Middle frontal gyrus (tissue), 1 donor: ENCODE results near the gene ITIH4.

Source experiments
- DNase-seq: peaks from one replicate; pipeline ENCODE4 v3.0.0-alpha.2; 2015; ENCODE audit warnings: low spot score; ENCODE audit errors: extremely low spot score

Gene ITIH4

GRCh38 chr3:52834871-52835501 lies 4.5 kb upstream of the ITIH4 start, which contains the start of gene MUSTN1:
Gene MUSTN1, minus strand, starts transcription at chr3:52835019. Its CDS starts 71 bp downstream, at chr3:52834948.
- DNase-seq = no peak

- DNase-seq = no peak
Measured at GRCh38 chr3:52833202-52833601, 2.7 kb upstream of the ITIH4 start.

GRCh38 chr3:52831500-52832301 lies 1.2 kb upstream of the ITIH4 start:
- DNase-seq = no peak

DNA sequence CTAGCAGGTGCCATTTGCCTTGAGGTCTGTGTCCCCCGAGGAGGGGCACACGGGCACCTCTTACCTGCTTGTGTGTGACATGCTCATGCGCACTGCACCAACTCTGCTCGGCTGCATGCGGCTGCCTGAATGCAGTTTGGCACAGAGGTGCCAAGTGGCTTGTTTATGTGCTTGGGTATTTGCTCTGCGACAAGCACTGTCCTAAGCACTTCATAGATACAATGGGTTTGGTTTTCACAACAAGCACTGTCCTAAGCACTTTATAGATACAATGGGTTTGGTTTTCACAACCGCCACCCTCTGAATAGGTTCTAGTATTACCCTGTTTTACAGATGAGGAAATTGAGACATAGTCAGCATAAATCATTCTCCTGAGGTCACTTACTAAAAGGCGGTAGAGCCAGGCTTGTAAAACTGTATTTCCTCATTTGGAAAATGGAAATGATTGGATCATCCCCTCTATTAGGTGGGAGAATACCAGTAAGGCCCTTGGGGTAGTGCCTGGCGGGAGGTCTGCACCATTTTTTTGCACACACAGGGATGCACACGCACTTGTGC lies 487 bp downstream of the ITIH4 start:
- no peak for DNase-seq

DNA sequence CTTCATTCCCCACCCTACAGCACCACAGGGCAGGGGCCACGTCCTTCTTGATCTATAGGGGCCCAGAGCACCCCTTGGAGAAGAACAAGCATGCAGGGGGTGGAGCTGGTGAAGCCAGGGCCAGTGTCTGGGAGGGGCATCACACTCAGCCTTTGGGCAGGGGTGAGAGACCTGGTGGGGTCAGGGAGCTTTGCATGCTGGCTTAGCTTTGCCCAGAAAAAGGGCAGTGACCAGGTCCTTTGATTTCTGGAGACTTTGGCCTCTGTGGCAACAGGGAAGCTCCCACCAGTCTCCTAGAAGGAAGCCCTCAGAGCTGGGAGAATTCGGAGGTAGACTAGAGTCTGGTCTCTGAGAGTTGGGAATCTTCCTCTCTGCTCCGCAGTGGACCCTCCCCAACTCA lies 990 bp downstream of the ITIH4 start:
- DNase-seq = no peak

DNA sequence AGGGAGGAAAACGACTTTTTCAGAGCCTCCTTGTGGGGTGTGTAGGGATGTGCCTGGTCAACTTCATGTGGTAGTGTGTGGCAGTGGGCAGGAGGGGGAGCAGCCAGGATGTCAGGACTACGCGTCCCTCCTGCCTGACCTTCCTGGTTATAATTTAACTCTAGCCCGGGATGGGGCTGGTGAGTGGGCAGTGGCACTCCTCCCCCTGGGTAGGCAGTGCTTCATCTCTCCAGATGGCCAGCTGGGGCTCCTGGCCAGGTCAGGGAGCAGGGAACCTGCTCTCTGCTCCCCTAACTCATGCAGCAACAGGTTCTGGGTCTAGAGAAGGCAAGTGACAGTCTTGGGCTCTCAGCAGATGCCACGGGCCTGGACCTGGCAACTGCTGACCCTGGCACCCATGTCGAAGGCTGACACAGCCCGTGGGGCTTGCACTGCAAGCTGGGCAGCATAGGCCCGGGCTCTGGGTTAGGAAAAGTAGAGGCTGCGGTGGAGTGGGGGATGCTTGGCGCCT lies 2.6 kb downstream of the ITIH4 start:
- no peak for DNase-seq

- DNase-seq = no peak
Measured at GRCh38 chr3:52827441-52827840, 3.0 kb downstream of the ITIH4 start.

GRCh38 chr3:52824037-52824436 lies 6.4 kb downstream of the ITIH4 start:
- no peak for DNase-seq

DNA sequence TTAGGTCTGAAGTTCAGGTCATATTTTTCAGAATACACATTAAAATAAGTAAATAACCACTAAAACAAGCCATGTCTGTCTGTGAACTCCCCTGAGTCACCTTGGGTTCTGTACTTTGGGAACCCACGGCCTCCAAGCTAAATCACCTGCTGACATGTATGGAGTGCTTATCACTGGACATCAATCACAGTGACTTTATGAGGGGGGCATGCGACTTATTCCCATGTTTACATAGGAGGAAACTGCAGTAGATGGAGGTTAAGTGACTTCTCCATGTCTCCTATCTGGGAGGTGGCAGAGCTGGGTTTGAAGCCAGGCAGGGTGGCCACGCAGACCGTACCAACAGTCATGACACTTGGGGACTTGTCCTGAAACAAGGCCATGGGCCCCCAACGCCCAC lies 8.1 kb downstream of the ITIH4 start:
- no peak for DNase-seq

GRCh38 chr3:52820736-52821135 lies 9.7 kb downstream of the ITIH4 start:
- no peak for DNase-seq

GRCh38 chr3:52819936-52820335 lies 10.5 kb downstream of the ITIH4 start:
- no peak for DNase-seq

DNA sequence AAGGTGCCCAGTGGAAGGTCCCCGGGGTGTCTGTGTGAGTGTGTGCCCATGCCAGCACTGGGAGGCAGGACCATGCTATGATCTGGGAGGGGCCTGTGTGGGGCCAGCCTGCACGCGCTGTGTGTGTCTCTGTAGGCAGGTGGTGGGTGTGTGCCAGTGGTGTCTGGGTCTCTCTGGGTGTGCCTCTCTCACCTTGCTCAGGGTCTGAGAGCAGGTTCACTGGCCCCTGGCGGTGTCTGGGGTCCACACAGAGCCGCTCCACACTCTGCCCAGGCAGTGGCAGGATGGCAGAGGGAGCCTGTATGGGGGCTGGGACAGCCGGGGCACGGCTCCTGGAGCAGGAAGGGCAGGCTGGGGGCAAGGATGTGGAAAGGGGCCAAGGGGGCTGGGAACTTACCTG lies 12.6 kb downstream of the ITIH4 start:
- DNase-seq = no peak

GRCh38 chr3:52817221-52817620 lies 13.3 kb downstream of the ITIH4 start:
- DNase-seq = no peak

GRCh38 chr3:52816654-52817053 lies 13.8 kb downstream of the ITIH4 start:
- no peak for DNase-seq

DNA sequence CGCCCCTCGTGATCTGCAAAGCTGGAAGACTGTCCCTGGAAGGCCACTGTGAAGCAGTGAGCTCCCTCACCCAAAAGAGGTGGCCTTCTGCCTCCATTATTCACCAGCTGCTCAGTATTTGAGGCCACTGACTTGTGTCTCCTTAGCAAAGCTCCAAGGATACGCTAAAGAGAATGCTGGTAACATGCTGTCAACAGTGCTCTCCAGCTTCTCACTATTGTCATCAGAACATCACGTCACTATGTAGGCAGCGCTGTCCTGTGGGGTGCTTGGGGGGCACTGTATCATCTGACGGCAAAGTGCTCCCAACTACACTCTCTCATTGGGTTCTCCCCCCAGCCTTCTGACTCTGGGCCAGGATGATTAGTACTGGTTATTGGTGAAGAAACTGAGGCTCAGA lies 14.3 kb downstream of the ITIH4 start:
- DNase-seq = no peak

GRCh38 chr3:52813810-52814209 lies 16.7 kb downstream of the ITIH4 start:
- DNase-seq = no peak

GRCh38 chr3:52811452-52812011 lies 18.9 kb downstream of the ITIH4 start:
- no peak for DNase-seq

GRCh38 chr3:52810923-52811322 lies 19.5 kb downstream of the ITIH4 start:
- no peak for DNase-seq

GRCh38 chr3:52809662-52810377 lies 20.7 kb downstream of the ITIH4 start:
- no peak for DNase-seq

DNA sequence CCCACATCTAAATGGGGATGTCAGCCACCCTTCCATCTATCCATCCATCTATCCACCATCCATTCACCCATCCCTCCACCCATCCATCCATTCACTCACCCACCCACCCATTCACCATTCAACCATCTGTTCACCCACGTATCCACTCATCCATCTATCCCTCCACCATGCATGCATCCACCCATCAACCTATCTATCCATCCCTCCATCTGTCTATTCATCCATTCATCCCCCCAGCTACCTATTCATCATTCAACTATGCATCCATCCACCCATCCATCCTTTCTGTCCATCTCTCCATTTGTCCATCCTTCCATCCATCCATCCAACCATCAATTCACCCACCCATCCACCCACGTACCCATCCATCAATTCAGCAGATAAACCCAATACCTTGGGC lies 21.3 kb downstream of the ITIH4 start:
- no peak for DNase-seq

GRCh38 chr3:52805270-52806039 lies 25.0 kb downstream of the ITIH4 start:
- no peak for DNase-seq
